AG09309 (cell line): Measurements from ENCODE around the gene VOPP1.

Experiments
- DNase-seq: peaks from one replicate; pipeline ENCODE4 v3.0.0-alpha.2; 2010; ENCODE audit warnings: low read depth
- H3K4me3 ChIP-seq: 2 replicates; pipeline ENCODE4 v1.5.1; 2011; ENCODE audit warnings: mild to moderate bottlenecking, low read depth, low read length, moderate library complexity; ENCODE audit not compliant: control insufficient read depth
- CTCF ChIP-seq: IDR thresholded peaks from 2 replicates; pipeline ENCODE4 v1.5.1; 2011; ENCODE audit warnings: mild to moderate bottlenecking, low read depth, low read length, inconsistent platforms; ENCODE audit not compliant: insufficient read depth, control insufficient read depth; ENCODE audit errors: missing control alignments

VOPP1 gene

DNA sequence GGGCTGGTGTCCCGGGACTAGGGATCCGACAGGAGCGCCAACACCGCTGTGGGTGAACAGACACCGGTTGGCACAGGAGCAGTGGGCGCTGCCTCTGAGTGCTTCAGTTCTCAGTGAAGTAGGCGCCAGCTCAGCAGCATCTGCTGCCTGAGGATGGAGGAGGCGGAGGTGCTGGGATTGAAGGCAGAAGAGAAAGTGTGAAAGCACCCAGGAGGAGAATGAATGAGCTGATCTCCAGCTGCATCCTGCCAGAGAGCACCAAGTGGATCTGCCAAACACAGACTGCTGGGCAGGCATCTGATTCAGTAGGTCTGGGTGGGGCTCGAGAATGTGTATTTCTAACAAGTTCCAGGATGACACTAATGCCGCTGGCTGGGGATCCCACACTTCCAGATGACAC lies 132.7 kb downstream of the VOPP1 start:
- no peak for TF ChIP-seq CTCF
- H3K4me3 ChIP-seq = no peak overlapping the region
- DNase-seq = no peak

GRCh38 chr7:55438757-55439525 lies 133.4 kb downstream of the VOPP1 start:
- H3K4me3 ChIP-seq = no peak overlapping the region
- TF ChIP-seq CTCF = no peak
- DNase-seq = no peak

- no peak for TF ChIP-seq CTCF
- no peak for DNase-seq
- H3K4me3 ChIP-seq = no peak overlapping the region
These were observed 134.1 kb downstream of the VOPP1 start for GRCh38 chr7:55438085-55438756.

GRCh38 chr7:55437375-55437774 lies 134.9 kb downstream of the VOPP1 start:
- TF ChIP-seq CTCF = no peak
- no peak for DNase-seq
- no peak overlapping the region for H3K4me3 ChIP-seq

DNA sequence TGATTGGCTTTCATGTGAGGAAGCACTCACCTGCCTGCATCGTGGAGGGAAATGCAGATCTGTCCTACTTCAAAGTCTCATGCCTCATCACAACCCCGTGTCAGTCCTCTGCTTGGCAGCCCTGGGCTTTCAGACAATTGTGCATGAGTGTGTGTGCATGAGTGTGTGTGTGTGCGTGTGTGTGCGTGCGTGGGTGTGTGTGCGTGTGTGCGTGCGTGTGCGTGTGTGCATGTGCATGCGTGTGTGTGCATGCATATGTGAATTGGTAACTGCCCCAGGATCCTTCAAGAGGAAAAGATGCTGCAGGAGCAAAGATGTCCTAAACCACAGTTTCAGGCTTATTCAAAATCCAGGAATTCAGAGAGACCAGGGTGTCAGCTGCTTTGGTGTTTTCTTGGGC lies 135.8 kb downstream of the VOPP1 start:
- no peak overlapping the region for H3K4me3 ChIP-seq
- TF ChIP-seq CTCF = no peak
- no peak for DNase-seq

DNA sequence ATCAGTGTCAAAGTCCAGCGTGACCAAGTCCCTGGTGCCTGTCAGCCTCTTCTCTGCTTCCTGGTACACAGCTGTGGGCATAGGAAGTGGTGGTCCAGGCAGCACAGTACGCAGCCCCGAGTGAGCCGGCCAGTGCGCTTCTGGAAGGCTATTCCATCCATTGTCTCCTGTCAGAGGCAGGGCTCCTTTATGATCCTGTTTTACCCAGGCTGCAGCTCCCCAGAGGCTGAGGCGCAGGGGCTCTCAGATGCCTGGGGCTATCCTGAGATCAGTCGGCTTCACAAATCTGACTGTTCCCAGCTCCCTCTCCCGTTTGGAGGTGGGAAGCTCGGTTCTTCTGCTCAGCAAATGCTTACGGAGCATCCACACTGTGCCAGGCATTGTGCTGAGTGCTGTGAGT lies 136.8 kb downstream of the VOPP1 start:
- H3K4me3 ChIP-seq = no peak overlapping the region
- no peak for DNase-seq
- TF ChIP-seq CTCF = no peak
